ENCODE results near the gene BAIAP2L2.
A peak's percentile ranks its signal among the peaks of the same experiment; 100 is the strongest.

The BAIAP2L2 gene

DNA sequence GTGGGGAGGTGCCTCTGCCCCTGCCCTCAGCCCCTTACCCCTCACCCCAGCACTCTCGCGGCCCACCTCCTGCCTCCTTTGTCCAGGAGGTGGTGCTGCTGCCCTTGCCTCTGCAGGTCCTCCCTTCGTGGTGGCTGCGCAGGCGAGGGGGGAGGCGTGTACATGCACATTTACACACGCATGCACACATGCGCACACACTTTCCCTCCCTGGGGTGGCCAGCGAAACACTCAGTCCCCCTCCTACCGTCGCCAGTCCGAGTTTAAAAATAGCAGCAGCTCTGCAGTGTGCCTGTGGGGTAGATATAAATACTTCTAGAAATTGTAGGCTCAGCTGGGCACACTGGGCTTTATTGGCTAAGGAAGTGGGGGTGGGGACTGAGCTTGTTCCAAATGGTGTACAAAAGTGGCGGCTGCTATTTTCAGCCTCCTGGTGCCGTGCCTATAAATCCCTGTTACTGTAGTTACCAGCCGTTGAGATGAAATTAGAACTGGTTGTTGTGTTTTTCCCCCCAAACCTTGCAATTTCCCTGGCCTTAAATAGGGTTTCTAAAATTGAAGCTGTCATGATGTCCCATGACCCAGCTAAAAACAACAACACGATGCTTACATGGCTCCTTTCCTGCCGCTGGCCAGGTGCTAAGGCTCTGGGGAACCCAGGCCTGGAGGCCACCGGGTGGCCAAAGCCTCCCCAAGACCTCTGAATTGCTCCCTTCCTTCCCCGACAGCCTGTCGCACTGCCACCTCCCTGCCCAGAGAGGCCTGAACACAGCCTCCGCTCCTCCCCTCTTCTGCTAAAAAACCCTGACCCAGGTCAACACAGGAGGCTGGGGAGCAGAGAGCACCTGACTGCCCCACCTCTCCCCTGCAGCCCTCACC, 40.9 kb downstream of the BAIAP2L2 start:
- DNase-seq = peak in 52 of 56 donors; percentile 31 to 91 (median 72)

DNA sequence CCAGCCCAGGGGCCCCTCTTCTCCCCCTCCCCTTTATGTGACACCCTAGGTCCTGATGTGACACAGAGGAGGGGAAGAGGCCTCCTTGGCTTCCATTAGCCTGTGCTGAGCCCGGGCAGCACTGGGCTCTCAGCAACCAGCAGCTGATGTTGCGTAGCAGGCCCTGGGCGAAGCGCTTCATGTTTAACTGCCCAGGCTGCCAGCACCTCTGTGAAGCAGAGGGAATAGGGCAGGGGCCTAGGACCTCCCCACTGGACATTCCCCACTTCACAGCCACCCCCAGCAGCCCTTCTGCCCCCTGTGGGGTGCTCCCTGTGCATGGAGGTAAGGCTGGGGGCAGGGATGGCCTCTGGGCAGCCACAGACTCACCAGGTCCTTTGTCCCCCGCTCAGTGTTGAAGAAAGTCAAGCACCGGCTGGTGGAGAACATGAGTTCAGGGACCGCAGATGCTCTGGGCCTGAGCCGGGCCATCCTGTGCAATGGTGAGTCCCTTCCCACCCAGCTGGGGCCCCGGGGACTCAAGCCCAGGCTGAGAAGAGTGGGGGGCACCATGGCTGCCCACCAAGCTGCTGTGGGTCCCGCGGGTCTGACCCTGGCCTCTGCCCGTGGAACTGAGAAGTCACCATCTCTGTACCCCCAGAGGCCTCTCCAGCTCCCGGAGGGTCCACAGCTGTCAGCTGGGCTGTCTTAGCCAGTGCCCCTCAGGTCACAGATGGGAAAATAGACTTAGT, 41.7 kb downstream of the BAIAP2L2 start:
- no peak for DNase-seq

DNA sequence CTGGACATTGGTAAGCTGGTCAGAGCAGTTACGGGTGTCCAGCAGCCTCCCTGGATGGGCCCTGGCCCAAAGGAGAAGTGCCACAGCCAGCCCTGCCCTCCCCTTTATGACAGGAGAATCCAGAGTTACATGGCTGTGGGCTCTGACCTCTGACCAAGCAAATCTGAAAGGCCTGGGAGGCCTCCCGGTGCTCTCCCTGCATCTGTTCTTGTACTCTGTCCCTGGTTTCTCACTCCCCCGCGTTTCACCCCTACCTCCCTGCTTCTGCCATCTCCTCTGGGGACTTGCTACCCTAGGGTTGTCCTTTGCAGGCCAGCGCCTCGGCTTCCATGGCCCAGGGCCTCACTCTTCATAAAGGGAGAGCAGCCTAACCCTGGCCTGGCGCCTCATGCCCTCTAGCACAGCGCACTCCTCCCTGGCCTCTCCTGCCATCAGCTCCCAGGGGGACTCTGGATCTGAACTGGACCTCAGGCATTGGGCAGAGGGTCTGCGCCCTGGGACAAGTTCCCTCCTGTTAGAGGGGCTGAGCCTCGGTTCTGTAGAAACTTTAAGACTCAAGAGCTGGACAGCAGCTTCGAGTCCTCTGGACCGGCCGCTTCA, 42.6 kb downstream of the BAIAP2L2 start:
- DNase-seq = no peak

DNA sequence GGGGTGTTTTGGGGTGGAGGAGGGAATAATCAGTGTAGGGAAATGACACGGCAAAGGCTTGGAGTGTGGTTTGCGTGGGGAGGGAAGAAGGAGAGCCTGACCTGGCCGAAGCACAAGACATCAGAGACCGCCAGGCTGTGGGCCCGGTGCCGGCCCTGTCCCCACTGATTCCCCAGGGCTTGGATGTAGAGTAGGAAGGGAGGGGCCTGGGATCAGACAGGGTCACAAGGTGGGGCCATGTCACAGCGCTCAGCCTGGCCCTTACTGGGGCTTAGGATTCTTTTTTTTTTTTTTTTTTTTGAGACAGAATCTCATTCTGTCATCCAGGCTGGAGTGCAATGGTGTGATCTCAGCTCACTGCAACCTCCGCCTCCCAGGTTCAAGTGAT, 43.5 kb downstream of the BAIAP2L2 start:
- DNase-seq = peak in 1 of 56 donors; percentile 22

DNA sequence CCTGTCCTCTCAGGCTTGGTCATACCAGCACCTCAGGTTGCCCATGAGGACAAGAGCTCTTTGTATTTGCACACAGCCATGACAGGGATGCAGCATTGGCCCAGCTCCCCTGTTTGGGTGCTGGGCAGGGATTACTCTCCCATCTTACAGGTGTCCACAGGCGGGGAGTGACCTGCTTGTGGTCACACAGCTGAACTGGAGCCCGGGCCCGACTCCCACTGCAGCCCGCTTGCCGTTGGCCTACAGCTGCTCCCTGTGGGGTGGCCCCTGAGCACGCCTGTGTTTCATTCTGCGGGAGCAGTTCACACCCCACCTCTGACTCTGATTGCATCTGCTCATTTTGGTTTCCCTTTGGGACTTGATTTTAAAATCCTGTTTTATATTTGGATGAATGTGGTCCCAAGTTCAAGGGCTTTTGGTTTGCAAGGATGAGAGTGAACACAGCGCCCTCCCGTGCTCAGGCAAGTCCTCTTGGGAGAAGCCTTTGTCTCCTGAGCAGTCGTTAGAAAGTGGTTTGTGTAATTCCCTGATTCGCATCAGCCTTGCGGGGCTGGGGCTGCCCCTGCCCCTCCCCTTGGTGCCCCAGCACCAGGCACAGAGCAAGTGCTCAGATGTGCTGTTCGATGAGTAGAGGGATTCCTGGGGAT, 44.0 kb downstream of the BAIAP2L2 start:
- no peak for DNase-seq

DNA sequence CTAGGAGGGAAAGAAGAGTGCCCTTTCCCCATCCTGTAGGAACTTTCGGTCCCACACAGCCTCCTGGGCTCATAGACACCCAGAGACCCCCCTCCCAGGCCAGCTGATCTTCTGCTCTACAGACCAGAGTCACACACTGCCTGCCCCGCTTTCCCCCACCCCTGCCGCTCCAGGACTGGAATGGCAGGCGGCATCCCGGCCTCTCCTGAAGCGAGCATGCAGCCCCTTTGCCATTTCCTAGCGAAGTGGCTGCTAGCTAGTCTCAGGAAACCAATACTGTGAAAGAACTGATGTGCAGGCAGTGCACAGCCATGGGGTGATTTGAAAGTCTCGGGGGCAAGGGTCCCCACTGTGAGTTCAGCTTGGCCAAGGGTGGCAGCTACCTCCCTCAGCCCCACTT, 44.9 kb downstream of the BAIAP2L2 start:
- no peak for DNase-seq

DNA sequence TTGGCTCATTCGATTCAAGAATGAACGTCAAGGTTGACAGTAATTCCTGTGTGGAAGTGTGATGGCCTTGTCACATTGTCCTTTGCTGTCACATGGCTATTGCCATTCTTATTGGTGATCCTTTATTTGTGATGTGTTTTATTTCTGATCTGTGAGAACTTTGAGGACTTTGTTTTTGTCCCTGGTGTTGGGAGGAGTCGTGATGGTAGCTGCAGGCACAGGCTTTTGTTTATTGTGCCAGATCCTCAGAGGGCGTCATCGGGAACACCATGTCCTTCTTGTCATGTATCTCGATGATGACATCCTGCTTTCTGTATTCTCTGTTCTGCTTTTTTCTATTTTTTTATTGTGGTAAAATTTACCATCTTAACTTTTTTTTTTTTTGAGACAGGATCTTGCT, 47.7 kb downstream of the BAIAP2L2 start:
- peak in 27 of 56 donors; percentile 16 to 76 (median 51) for DNase-seq

DNA sequence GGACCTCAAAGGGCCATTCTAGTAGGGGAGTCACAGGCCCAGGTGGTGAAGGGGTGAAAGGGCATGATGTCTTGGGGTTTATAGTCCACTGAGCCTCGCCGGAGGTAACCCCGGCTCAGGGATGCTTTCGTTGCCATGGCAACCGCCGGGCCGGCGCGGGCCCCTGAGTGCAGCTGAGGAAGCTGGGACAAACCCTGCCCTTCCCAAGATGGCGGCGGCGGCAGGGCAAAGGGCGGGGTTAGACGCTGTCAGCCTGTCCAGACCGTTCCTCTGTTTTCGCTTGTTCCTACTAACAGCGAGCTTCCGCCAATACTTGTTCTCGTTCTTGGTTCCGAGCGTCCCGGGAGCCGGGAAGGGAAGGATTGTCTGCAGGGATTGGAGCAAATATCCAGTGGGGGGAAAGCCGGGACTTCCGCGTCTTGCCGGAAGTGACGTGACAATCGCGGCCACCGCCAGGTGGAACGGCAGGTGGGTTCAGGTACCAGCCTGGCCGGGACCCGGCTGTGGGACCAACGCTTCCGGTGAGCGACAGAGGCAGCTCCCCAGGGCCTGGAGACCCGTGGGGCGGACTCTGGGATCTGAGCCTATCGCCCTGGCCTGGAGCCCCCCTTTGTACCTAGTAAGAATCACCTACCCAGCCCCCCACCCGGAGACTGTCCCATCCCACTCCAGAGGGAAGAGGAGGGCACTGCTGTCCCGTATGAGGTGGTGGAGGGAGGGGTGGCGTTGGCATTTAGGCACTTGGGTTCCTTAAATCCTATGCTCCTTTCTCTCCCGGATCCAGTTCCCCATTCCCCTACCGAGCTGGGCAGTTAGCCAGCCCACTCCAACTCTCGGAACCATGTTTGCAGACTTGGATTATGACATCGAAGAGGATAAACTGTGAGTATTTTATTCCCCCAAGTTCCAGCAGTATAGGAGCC, 53.3 kb downstream of the BAIAP2L2 start, which contains the start of gene PICK1:
Gene PICK1 (plus strand): TSS at position 436 of the 923 bp plus-strand sequence. CDS start 406 bp downstream, at position 842.
- peak in 54 of 56 donors; percentile 67 to 97 (median 91) for DNase-seq

DNA sequence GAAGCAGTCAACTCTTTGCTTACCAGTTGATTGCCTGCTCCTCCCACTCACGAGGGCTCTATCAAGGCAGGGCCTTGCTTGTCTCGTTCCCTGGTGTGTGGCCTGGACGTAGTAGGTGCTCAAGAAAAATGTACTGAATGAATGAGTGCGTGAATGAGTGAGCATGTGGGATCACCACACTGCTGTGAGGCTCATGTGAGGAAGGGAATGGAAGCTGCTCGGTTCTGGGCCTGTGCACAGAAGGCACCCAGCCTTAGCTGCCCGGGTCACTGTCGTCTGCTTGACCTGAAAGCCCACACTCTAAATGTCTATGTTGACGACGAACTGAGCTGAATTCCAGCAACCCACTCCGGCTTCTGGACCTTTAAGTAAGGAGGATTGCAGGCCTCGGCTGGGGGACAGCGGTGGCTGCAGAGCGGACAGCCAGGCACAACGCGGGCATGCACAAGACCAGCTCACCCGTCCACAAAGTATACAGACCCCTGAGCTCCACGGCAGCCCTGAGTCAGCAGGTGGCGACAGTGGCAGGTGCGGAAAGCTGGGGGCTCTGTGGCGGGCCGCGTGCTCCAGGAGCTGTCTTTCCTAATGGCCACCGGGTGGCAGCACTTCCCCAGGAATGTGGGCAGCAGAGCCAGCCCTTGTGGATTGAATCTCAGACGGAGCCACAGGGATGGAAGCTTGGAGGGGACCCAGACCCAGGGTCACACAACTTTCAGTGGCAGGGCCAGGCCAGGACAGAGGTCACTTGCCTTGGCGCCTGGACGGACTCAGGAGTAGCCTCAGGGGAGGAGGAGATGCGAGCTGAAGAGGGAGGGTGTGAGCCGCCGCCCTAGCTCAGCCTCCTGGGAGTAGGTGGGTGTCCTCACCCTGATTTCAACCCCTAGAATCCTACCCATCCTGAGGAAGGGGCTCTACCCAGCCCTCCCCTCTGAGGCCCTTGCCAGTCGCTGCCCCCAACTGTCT, 58.3 kb downstream of the BAIAP2L2 start:
- peak in 54 of 56 donors; percentile 32 to 90 (median 72) for DNase-seq

DNA sequence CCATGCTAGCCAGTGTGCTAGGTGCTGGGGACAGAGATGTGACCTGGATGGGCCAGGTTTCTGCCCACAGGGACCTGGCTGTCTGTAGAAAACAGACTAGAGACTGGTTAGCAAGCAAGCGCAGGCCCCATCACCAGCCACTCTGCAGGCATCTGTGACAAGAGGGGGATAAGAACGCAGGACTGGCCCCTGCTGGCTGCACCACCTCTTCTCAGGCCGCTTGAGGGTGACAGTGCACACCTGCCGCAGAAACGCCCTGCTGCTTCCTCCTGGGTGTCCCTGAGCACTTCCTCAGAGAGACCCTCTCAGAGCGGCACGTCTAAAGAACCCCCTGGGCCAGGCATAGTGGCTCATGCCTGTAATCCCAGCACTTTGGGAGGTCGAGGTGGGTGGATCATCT, 59.2 kb downstream of the BAIAP2L2 start:
- no peak for DNase-seq

DNA sequence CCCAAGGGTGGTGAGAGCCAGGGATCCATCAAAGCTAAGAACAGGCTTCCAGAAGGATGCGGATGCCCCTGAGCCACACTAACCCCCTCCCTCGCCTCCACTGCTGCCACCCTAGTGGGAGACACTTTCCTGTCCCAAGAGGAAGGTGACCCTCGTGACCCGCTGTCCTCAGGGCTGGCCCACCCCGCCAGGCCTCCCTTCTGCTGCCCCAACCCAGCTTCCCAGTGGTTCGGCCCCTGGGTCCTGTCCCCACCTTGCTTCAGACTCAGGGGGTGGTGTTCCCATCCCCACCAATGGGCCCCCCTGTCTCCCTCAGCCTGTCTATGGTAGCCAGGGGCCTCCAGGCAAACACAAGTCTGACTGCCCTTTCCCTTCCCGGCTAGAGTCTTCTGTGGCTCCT, 59.8 kb downstream of the BAIAP2L2 start:
- no peak for DNase-seq

DNA sequence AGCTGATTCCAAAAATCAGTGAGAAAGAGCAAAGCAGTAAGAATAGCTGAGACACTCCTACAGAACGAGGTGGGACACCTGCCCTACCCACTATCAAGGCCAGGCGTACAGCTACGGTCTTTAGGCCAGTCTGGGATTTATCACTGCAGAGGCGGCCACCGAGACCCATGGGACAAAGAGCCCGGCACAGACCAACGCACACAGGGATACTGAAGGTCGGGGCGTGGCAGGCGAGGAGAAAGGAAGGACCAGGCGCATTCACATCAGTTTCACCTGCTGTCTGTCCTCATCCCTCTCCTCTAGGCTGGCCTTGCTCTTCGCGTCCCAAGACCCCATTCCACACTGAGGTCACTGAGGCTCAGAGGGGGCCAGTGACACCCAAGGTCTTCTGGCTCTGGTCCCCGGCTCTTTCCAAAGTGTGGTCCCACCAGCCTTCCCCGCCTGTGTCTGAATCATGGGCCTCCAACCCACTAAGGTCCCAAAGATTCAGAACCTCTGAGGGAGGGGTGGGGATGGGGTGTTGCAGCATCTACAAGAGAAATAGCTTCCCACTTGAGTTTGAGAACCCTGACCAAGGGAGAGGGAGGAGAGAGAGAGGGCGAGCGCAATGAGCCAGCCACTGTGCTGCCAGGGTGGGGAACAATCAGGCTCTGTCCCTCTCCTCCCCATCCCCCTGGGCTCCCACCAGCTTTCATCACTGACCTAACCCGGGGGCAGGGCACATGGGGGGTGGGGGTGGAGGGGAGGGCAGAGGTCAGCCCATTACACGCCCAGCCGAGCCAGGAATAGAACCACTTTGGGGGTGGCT, 60.5 kb downstream of the BAIAP2L2 start:
- DNase-seq = peak in 52 of 56 donors; percentile 16 to 89 (median 74)

DNA sequence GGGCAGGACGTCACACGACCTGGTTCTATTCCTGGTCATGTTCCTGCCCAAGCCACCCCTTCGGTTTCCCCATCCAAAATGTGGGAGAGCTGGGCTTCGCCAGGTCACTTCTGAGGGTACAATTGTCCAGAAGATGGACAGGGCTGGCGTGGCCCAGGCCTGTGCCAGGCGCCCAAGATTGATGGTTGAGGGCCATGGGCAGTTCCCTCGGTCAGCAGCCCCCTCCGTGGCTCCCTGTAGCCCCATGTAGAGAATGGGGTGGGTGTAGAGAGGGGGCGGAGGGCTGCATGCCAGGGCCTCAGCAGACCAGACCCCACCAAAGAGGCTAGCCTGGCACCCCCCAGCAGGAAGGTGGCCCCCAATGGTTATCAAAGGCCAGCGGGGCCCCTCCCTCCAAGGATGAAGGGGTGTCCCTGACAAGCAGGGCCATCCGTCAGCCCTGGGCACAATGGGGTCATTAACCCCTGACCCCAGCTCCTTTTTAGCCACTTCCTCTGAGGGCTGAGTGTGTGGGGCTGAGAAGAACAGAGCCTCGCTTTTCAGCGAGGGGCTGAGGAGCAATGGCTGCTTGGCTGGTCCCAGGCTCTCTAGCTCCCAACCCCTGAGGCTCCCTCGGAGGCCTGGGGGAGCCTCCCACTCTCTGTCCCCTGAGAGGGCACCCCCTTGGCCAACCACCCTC, 64.3 kb downstream of the BAIAP2L2 start:
- DNase-seq = peak in 2 of 56 donors; percentile 32 to 37

DNA sequence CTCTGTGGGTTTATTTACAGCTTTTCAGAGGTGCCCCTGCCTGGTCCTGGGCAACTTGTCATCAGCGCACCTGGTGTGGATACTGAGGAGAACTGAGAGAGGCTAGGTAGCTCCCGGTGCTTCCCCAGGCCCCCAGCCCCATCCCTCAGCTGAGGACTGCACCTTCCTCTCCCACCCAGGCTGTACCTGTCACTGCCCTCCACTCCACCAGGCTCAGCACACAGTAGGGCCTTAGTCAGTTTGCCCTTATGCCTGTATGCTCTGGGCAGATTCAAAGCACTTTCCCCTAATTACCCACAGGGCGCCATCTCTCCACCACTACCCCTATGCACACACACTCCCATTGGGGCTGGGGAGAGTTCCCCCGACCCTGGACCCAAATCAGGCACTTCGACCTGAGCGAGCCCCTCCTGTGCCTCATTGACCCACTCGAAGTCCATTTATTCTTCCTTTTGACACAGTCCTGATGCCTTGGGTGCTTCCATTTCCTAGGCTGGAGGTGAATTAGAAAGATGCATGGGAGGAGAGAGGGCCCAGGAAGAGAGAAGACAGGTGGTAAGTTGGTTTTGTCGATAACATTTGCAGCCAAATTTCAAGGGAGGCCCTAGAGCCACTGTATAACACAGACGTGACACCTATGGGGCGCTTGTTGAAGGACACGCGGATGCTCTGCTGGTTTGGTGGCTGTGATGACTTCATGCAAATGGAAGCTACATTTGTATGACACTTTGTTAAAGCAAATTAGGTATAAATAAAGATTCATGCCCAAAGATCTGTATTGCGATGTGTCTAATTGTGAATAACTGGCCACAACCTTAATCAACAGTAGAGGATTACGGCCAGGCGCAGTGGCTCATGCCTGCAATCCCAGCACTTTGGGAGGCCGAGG, 67.1 kb downstream of the BAIAP2L2 start:
- DNase-seq = no peak

DNA sequence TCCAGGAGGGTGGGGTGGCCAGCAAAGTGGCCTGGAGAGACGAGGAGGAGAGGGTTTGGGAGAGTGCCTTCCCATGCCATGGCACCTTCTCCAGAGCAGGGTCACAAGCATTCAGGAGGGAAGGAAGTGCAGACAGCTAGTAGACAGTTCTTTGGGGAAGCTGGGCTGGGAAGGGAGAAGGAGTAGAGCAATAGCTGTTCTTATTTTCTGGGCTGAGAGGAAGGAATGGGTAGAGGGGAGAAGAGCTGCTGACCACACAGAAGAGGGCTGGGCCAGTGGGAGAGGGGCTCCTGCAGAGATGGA, 68.0 kb downstream of the BAIAP2L2 start:
- DNase-seq = no peak

DNA sequence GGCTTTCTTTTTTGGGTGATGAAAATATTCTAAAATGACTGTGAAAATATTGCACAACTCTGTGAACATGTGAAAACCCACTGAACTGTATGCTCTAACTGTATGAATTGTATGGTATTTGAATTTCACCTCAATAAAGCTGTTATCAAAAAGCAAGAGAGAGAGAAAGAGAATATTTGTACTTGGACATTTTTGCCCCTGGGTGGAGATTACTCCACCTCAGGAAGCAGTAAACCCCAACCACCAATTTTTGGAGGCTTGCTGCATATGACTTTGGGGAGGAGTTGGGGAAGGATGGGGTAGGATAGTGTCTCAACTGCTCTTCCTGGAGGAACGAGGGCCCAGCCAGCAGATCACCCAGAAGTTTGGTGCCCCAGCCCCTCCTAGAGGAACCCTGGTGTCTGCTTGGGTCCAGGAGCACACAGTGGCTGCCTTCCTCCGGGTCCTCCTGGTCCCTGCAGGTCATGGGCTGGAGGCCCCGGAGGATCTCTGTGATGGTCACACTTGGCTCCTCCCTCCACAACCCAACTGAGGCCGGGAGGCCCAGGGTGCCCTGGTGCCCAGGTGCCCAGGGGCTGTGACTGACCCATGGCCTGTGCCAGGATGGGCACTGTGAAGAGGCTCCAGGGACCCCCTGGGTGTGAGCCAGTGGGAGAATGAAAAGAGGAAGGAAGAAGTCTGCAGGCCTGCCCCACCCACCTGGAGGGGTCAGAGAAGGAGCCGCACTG, 68.6 kb downstream of the BAIAP2L2 start:
- DNase-seq = no peak

Measured in amygdala (tissue), 56 donors.